HepG2 (cell line): ENCODE results near the gene USP38. TPM values are rescaled to one million over a fixed set of nuclear protein-coding genes. Genes with fewer than 3 reads are reported as not detected.

Experiments
- FOXA3 ChIP-seq: IDR thresholded peaks from 2 replicates; pipeline ENCODE4 v1.6.1; 2016; ENCODE audit warnings: missing genetic modification reagents, missing compliant biosample characterization
- HNRNPL ChIP-seq: fragments of 200-400 bp; formaldehyde crosslinking; IDR thresholded peaks from 2 replicates; pipeline ENCODE4 v1.6.1; 2017; ENCODE audit warnings: mild to moderate bottlenecking, low read depth, low read length
- KDM5A ChIP-seq: fragments of 200-600 bp; sonication (generic); IDR thresholded peaks from 2 replicates; pipeline ENCODE4 v1.7.0; 2018; ENCODE audit warnings: antibody characterized with exemption, mild to moderate bottlenecking, low read length, borderline replicate concordance
- MAFF ChIP-seq: IDR thresholded peaks from 2 replicates; pipeline ENCODE4 v1.6.1; 2011; ENCODE audit warnings: low read depth, low read length, improper control_type of control experiment
- MAFK ChIP-seq, 2 experiments: IDR thresholded peaks in 1 of 2; conservative IDR thresholded peaks in 1 of 2; 2 replicates each; pipeline ENCODE4 v1.6.1; 2011; ENCODE audit warnings: improper control_type of control experiment in 2 of 2, low read length in 2 of 2
- MYC ChIP-seq: sonication (generic); formaldehyde crosslinking; IDR thresholded peaks from 2 replicates; pipeline ENCODE4 v1.9.0; 2021; ENCODE audit warnings: missing genetic modification reagents, borderline replicate concordance
- NAIF1 ChIP-seq: sonication (generic); formaldehyde crosslinking; IDR thresholded peaks from 2 replicates; pipeline ENCODE4 v1.5.0; 2020; ENCODE audit warnings: mild to moderate bottlenecking, missing genetic modification reagents, borderline replicate concordance
- SKI ChIP-seq: fragments of 450-650 bp; IDR thresholded peaks from one replicate; pipeline ENCODE4 v1.6.1; 2018; ENCODE audit warnings: mild to moderate bottlenecking; ENCODE audit not compliant: partially characterized antibody
- SPEN ChIP-seq: sonication (generic); formaldehyde crosslinking; IDR thresholded peaks from 2 replicates; pipeline ENCODE4 v1.5.1; 2020; ENCODE audit warnings: low read depth, mild to moderate bottlenecking, missing genetic modification reagents
- ZBTB21 ChIP-seq: sonication (generic); formaldehyde crosslinking; IDR thresholded peaks from 2 replicates; pipeline ENCODE4 v1.4.0; 2020; ENCODE audit warnings: missing genetic modification reagents
- ZC3H13 ChIP-seq: sonication (generic); formaldehyde crosslinking; IDR thresholded peaks from 2 replicates; pipeline ENCODE4 v1.8.1; 2023; ENCODE audit warnings: mild to moderate bottlenecking, missing genetic modification reagents, moderate library complexity
- ZNF232 ChIP-seq: sonication (generic); formaldehyde crosslinking; IDR thresholded peaks from 2 replicates; pipeline ENCODE4 v1.4.0; 2020; ENCODE audit warnings: missing genetic modification reagents, borderline replicate concordance
- ZNF292 ChIP-seq: sonication (generic); formaldehyde crosslinking; IDR thresholded peaks from 2 replicates; pipeline ENCODE4 v1.8.1; 2022; ENCODE audit warnings: mild to moderate bottlenecking, low read depth, missing genetic modification reagents, borderline replicate concordance
- ZNF3 ChIP-seq: IDR thresholded peaks from 2 replicates; pipeline ENCODE4 v1.7.0; 2017; ENCODE audit warnings: inconsistent platforms
- ZNF33B ChIP-seq: sonication (generic); formaldehyde crosslinking; IDR thresholded peaks from 2 replicates; pipeline ENCODE4 v1.5.1; 2020; ENCODE audit warnings: mild to moderate bottlenecking, missing genetic modification reagents
- ZNF766 ChIP-seq: sonication (generic); formaldehyde crosslinking; IDR thresholded peaks from 2 replicates; pipeline ENCODE4 v1.5.0; 2020; ENCODE audit warnings: missing genetic modification reagents, borderline replicate concordance
- ZSCAN20 ChIP-seq: sonication (generic); formaldehyde crosslinking; IDR thresholded peaks from 2 replicates; pipeline ENCODE4 v1.4.0; 2020; ENCODE audit warnings: missing genetic modification reagents, mild to moderate bottlenecking, borderline replicate concordance
- polyA plus RNA-seq, 8 experiments: library from polyadenylated mRNA; depleted of rRNA in 3 of 8; stranded (reverse) in 7 of 8; unstranded in 1 of 8; fragments of >200 nt; fragmentation: Illumina TruSeq in 4 of 8; extraction: Trizol in 4 of 8; gene quantifications; 2 replicates each; pipeline versions ENCODE4 v1.2.1 to v1.2.3, GENCODE V29; 2011 to 2016; ENCODE audit warnings: low read depth in 4 of 8, missing spikeins in 1 of 8, mixed read lengths in 1 of 8; ENCODE audit not compliant: insufficient read depth in 1 of 8
- total RNA-seq, 5 experiments: library from RNA; depleted of rRNA; stranded (reverse); fragments of >200 nt; fragmentation: Illumina TruSeq; extraction: Trizol; gene quantifications; 2 replicates each; pipeline ENCODE4 v1.2.3, GENCODE V29; 2016; ENCODE audit warnings: low read depth in 1 of 5
- TF ChIP-seq, protein P1 (sequence below): sonication (generic); formaldehyde crosslinking; IDR thresholded peaks from 2 replicates; pipeline ENCODE4 v1.8.1; 2023; ENCODE audit warnings: mild to moderate bottlenecking, inconsistent platforms, moderate library complexity, missing genetic modification reagents, borderline replicate concordance
- TF ChIP-seq, protein P2 (sequence below), 2 experiments: fragments of 450-650 bp in 1 of 2; sonication (generic) in 1 of 2; formaldehyde crosslinking in 1 of 2; IDR thresholded peaks; 2 replicates each; pipeline versions ENCODE4 v1.6.1 to v1.8.0; 2016 to 2022; ENCODE audit warnings: antibody characterized with exemption in 1 of 2, mild to moderate bottlenecking in 1 of 2, missing genetic modification reagents in 1 of 2

Gene USP38
- total and polyA plus RNA-seq, 2 of the 13 experiments (the other 11 are each of a cell fraction or from before 2014, with no cell fraction given), result 4.5 to 11.8 TPM

DNA sequence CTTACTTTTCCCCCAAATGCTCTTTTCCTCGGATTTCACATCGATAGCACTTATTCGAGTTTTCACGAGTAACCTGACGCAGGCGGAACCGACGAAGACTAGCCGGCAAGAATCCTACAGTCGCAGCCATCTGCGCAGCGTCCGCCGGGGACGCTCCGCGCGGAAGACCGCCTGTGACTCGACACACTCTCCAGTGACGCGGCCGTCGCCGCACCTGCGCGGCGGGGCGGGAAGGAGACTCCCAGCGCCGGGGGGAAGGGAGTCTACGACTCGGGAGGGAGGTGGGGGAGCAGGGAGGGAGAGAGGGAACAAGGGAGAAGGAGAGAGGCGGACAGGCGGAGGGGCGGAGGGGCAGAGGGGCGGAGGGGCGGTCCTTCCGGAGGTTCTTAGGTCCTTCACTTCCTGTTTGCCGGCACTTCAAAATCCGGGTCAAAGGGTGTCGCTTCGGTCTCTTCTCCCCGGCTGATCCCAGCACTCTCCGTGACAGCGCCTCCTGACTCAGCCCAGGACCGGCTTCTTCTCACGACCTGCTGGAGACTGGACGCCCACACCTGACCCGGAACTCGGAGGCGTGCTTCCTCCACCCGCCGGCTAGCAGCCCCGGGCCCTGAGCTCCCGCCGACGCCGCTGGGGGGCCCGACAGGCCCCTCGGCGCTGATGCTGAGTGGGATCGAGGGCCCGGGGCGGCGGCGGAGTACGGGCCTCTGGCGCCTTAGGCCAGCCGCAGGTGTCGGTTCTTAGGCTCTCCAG is at the start of gene USP38 (continued):
- TF ChIP-seq FOXA3 (CRISPR knock-in tag), result peak; percentile 12; the same call in 1 of the 2 replicates
- peak; percentile 69; the same call in 1 of the 2 replicates for TF ChIP-seq ZNF766 (CRISPR knock-in tag)
- TF ChIP-seq NAIF1, result peak; percentile 96
- no peak; the same call in none of the 2 replicates for TF ChIP-seq SPEN (CRISPR knock-in tag)
- peak; percentile 19; the same call in 1 of the 2 replicates for TF ChIP-seq KDM5A
- peak; percentile 36; the same call in 1 of the 2 replicates for TF ChIP-seq ZNF292 (CRISPR knock-in tag)
- TF ChIP-seq ZNF232 (CRISPR knock-in tag), result peak; percentile 60; the same call in 1 of the 2 replicates
- no peak for TF ChIP-seq MAFK (conservative IDR thresholded peaks at IDR 0.05 in 1 of 2, IDR thresholded peaks at IDR 0.05 in 1 of 2; ENCODE audit: low read length in 2 of 2)
- peak; percentile 52 for TF ChIP-seq SKI
- TF ChIP-seq, protein P1, sequence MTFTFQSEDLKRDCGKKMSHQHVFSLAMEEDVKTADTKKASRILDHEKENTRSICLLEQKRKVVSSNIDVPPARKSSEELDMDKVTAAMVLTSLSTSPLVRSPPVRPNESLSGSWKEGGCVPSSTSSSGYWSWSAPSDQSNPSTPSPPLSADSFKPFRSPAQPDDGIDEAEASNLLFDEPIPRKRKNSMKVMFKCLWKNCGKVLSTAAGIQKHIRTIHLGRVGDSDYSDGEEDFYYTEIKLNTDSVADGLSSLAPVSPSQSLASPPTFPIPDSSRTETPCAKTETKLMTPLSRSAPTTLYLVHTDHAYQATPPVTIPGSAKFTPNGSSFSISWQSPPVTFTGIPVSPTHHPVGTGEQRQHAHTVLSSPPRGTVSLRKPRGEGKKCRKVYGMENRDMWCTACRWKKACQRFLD, result 0 out of 2 replicates have a peak, but pooled peaks have one; percentile 38
- no peak for TF ChIP-seq ZNF3 (CRISPR knock-in tag)
- TF ChIP-seq ZNF33B (CRISPR knock-in tag), result no peak
- no peak for TF ChIP-seq ZSCAN20 (CRISPR knock-in tag)
- no peak; the same call in 1 of the 2 replicates for TF ChIP-seq ZBTB21 (CRISPR knock-in tag)
- 0 out of 2 replicates have a peak, but pooled peaks have one; percentile 10 for TF ChIP-seq HNRNPL
- TF ChIP-seq ZC3H13, result no peak
- peak; percentile 59 for TF ChIP-seq MYC (CRISPR knock-in tag)
- TF ChIP-seq, protein P2, sequence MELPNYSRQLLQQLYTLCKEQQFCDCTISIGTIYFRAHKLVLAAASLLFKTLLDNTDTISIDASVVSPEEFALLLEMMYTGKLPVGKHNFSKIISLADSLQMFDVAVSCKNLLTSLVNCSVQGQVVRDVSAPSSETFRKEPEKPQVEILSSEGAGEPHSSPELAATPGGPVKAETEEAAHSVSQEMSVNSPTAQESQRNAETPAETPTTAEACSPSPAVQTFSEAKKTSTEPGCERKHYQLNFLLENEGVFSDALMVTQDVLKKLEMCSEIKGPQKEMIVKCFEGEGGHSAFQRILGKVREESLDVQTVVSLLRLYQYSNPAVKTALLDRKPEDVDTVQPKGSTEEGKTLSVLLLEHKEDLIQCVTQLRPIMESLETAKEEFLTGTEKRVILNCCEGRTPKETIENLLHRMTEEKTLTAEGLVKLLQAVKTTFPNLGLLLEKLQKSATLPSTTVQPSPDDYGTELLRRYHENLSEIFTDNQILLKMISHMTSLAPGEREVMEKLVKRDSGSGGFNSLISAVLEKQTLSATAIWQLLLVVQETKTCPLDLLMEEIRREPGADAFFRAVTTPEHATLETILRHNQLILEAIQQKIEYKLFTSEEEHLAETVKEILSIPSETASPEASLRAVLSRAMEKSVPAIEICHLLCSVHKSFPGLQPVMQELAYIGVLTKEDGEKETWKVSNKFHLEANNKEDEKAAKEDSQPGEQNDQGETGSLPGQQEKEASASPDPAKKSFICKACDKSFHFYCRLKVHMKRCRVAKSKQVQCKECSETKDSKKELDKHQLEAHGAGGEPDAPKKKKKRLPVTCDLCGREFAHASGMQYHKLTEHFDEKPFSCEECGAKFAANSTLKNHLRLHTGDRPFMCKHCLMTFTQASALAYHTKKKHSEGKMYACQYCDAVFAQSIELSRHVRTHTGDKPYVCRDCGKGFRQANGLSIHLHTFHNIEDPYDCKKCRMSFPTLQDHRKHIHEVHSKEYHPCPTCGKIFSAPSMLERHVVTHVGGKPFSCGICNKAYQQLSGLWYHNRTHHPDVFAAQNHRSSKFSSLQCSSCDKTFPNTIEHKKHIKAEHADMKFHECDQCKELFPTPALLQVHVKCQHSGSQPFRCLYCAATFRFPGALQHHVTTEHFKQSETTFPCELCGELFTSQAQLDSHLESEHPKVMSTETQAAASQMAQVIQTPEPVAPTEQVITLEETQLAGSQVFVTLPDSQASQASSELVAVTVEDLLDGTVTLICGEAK (IDR thresholded peaks at IDR 0.05), result peak; percentile 31; the same call in 1 of the 2 replicates
- TF ChIP-seq, protein P2 (CRISPR knock-in tag; IDR thresholded peaks at IDR 0.05), result no peak
- no peak for TF ChIP-seq MAFF
